HG02870 (cell line): ENCODE measurements around the gene SFRP2.

Source experiments
- ATAC-seq: cut with Tn5 transposase; IDR thresholded peaks from one replicate; pipeline ENCODE4 v1.9.1; 2021; ENCODE audit warnings: mild to moderate bottlenecking, moderate library complexity; ENCODE audit not compliant: unreplicated experiment

SFRP2 gene

DNA sequence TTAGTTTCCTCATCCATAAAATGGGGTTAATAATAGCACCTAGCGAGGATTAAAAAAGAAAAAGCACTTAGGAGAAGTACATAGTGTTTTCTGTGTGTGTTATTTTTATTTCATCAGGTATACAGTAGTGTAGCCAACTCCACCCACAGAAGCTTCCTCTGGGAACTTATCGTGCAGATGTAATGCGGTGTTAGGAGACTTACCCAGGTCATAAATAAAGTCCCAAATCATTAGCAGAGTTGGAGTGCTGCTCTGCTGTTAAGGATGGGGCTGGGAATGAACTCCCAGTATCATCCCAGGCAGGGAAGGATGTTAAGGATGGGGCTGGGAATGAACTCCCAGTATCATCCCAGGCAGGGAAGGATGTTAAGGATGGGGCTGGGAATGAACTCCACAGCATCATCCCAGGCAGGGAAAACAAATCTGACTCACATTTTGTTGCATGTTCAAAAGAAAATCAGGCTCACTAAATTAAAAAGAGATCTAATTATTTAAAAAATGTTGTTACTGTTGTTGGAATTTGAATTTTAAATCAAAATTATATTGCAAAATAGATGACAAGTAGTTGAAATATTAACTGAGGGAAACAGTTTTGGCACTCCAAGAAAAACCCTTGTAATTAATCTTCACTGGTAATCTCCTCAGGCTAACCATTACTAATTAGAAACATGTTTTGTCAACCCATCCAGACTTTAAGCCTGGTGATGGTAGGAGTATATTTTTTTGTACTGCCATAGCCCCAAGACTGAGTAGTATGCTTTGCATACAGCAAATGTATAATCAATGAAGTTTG is 10.2 kb upstream of the SFRP2 start:
- ATAC-seq: no peak

DNA sequence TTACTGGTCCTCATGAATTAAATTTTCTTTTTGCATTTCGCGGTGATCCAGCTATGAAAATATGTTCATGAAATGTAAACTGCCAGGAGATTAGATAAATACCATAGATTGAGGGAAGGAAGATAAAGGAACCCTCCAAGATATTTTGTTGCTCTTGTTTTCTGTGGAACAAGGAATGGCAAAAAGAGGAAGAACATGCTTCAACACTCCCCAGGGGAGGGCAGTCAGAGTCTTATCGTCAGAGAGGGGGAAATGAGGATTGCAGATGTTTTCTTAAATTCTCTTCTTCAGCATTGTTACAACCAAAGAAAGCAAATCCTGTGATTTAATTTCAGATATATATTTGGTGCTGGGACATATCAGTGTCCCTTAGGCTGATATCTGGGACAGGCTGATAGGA is 9.5 kb upstream of the SFRP2 start:
- ATAC-seq: no peak

DNA sequence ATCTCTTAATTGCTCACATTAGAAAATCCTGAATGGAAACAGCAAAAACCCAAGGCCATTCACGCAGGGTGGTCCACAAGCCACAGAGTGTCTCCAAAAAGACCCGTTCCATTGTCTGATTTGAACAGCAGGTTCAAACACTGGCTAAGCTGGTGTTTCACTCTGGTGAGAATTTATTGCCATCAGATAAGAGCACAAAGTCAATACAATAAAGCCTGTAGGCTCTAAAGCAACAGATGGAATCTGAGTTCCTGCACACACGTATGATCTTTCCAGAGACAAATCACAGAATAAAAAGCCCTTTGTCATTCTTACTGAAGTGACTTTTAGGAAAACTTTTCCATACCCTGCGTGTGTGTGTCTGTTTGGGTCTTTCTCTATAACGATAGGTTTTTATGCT is 5.1 kb upstream of the SFRP2 start:
- no peak for ATAC-seq

DNA sequence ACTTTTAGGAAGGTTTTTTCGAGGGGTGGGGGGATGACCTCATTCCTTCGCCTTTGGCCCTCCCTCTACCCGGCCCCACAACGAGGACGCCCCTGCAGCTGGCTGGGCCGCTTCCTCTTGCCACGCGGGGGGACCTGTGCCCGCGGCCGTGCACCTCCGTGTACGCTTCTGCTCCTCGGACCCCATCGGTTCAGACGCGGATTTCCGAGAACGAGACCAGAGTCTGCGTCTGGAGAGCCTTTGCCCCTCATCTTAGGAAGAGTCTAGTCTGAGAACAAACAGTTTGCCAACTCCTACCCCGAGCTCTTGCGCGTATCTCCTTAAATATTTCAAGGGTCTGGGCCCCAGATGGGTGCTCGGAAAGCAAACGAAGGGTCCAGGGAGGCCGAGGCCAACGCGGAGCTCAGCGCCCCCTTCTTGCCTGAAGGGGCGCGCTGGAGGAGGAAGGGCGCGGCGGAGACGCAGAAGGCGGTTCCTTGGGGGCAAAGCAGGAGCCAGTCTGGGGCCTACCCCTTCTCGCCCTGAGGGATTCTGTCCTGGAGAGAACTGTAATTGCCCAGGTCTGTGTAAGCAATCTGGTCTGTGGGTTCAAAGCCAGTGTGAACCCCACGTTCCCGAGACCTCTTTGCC is 3.9 kb upstream of the SFRP2 start:
- no peak for ATAC-seq

DNA sequence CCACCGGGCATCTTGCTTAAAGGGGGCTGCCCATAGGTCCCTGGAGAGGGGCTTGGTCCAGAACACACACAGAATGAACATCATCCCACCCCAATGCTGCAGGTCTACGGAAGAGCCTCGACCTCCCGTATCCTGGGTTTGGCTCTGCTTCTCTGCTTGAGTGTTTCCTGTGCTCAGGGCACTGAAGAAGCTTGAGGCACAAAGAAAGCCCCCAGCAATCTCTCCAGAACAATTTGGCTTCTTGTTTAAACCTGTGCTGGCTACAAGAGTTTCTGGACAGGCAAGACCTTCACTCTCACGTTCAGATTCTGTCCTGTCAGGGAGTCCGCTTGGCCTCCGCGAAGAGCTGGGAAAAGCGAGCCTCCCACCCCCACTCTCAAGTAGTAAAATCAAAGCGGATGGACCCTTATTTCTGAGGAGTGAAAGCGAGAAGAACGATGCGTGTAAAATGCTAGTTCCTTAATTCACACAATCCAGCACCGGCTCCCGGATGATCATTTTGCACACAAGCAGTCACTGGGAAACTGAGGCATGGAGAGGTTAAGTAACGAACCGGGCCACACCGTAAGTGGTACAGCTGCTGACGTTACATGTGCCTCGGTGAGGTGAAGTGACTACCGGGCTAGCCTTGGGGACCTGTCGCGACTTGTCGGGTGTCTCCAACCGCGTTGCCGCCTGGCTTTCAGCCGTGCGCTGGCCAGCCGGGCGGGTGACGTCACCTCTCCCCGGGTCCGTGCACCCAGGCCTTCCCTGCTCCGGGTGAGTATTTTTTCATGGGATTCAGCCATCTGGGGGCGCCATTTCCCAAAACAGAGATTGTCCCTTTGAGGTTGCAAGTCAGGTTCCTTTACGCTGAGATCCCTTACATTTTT is 3.1 kb upstream of the SFRP2 start:
- no peak for ATAC-seq

DNA sequence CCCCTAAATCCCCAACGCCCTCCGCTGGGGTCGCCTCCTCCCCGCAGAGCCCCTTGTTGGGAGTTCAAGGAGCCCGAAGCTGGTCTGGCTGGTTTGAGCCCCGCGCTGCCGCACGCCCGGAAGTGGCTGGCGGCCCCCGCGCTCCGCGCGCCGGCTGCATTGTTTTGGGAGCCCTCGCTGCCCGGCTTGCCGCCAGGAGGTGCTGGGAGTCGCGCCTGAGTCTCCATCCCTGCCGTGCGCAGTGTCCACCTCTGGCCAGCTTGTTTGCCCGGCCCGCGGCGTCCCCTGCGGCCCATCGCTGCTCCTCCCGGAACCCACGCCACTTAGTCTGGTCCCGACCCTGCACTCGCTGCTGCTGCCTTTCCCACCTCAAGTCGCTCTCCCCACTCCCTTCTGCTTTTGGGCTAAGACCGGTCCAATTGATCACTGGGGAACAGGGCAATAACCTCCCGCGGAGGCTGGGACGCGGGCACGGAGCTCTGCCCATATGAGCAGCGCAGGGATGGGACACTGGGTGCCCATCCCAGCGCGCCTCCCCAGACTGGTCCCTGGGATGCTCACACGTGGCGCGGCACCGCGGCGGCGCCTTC is 2.2 kb upstream of the SFRP2 start:
- ATAC-seq: no peak

DNA sequence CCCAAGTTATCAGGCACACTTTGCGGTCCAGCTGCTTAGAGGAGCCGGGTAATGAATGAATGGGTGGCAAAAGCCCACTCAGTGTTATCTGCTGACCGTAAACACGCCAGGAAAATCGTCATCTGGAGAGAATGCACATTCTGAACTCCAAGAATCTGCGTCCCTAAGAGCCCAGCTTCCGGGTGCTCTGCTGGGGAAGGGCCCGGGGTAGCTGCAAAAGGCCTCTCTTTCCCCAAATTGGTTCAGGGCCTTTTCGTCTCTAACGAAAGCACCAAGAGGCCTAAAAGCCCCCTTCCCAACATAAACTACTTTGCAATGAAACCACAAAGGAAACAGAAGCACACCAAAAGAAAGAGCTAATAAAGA is 1.6 kb upstream of the SFRP2 start:
- ATAC-seq: no peak

DNA sequence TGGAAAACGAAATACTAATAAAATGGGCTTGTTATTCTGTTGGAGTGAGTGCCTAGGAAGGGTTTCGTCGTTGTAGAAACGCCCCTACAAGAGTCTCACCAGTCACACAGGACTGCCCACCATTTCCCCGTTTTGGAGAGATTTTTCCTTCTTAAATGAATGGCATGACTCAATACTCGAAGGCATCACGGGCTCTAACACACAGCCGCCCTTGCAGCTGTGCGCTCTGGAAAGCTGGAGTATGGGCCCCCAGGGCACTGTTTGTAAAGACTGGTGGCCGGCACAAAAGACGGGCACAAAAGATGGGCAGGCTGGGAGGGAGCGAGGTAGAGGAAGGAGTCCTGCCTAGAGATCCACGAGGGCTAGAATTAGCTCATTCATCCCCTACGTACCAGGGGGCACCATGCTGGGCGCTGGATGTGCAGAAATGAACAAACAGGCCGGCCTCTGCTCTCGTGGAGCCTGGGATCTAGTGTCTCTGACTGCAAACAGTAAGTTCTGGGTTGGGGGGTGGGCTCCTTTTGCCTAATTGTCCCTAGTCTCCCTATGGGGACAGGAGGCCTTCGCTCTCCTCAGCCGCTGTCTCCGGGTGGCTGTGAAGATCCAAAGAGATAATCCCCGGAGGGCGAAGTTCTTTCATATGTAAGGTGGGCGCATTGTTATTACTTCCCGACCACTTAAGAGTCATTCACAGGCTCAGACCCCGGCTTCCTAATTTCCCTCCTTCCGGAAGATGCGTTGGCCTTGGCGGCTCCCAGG is 1.0 kb upstream of the SFRP2 start:
- ATAC-seq: no peak

DNA sequence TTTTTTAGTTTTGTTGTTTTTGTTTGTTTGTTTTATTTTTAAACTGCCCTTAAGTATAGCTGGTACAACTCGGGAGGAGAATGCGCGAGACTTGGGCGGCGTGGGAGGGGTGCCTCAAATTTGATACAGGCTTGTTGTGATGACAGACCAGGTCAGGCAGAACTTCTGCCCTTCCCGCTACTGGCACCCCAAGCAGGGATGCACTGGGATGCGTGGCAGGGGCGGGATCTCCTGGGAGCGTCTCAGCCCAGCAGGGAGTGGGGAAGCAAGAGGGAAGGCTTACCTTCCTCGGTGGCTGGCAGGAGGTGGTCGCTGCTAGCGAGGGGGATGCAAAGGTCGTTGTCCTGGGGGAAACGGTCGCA is 851 bp downstream of the SFRP2 start:
- ATAC-seq: no peak

DNA sequence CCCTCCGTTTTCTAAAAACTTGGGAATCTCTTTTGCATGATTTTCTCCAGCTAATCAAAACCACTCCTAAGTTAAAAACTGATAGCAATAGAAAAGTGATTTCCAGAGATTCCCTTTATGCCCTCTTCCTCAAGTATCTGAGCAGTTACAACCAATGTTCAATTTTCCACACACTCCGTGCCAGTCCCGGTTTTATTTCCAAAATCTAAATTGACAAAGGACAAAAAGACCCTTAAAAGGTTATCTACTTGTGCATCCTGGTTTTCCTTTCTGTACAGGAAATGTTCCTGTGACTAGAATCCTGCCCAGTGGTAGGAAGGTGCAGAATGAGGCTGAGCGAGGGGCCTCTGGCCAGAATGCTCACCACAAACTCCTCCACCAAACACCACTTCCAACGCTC is 1.3 kb downstream of the SFRP2 start:
- ATAC-seq: no peak

DNA sequence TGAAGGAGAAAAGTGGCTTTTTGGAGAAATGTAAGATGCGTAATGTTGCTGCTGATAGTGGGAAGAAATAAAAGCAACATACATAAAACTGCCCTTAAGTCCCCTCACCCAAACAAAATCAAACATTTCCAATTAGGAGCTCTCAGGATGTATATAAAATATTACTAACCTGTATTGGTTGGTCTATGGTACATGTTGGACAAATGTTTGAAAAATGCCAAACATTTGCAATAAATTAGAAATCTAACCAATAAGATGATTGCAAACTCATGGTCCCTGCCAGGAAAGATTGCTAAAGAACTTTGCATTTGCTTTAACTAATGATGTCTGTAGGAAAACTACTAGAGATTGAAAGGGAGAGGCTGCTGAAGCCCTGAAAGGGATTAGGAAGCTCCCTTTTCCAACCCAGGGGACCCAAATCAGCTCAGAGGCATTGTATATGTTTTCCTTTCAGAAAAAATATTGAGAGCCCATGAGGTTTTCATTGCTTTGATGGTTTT is 1.8 kb downstream of the SFRP2 start:
- no peak for ATAC-seq

DNA sequence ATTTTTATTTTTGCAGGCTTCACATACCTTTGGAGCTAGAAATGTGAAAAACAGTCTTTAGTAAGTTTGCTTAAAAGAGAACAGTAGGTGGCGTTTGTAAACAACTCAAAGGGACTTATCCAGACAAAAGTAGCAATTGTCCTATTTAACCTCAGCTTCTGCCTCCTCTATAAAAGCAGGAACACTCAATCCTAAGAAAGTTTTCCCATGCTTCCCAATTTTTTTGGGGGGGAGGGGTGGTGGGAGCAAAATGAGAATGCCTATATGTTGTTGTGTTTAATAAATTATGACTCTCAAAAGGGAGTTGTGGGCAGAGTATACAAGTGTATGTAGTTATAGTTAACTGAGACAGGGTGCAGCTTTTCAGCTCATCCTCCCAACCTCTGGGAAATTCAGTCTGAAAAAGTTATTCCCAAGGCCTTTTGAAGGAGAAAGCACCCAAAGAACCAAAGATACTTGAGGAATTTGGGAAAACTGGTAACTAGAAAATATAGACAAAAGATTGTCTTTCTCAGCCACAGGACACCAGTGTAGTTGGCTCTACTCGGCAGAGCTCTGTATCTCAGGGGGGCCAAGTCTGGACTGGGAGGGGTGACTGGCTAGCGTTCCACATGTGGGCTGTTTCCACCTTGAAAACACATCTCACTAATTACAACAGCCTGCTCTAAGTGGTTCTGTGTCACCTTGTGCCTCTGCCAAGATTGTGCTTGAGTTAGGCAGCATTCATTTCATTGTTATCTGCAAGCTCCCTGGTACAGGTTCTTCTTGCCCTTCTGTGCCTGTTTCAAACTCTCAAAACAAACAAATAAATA is 2.8 kb downstream of the SFRP2 start:
- ATAC-seq: no peak

DNA sequence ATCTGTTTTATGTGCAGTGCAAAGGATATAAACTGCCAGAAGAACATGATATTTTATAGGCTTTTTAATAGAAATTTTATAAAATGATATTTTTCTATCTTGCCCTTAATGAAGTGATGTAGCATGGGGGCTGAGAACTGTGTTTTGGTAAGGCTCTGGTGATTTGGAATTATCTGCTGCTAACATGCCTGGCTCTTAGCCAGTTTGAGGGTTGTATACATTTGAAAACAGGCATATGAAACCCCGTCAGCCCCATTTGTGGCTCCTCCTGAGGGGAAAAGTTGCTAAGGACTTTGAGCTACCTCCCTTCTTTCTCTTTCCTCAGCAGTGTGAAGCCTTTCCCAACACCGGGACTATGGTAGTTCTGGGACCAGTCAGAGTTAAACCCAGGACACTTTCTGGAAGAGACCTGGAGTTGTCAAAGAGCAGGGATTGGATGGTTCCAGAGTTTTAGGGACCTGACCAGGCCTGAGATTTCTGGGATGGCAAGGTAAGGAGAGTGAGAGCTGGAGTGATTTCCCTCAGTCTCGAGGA is 4.7 kb downstream of the SFRP2 start:
- ATAC-seq: no peak

DNA sequence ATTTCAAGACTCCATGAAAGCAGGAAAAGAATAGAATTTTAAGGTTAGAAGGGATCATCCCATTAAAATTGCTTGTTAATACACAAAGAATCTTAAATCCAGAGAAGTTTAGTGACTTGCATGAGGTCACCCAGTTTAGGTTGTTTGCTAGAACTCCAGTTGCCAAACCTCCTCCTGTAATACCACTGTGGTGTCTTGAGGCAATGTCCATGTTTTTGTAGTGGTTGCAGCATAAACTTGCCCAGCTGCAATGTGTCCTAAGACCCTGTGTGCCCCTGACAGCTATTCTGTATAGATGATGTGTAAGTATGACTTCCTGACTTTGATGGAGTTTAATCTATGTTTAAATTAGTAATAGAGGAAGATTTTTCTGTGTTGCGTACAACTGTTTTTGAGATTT is 6.3 kb downstream of the SFRP2 start:
- no peak for ATAC-seq

DNA sequence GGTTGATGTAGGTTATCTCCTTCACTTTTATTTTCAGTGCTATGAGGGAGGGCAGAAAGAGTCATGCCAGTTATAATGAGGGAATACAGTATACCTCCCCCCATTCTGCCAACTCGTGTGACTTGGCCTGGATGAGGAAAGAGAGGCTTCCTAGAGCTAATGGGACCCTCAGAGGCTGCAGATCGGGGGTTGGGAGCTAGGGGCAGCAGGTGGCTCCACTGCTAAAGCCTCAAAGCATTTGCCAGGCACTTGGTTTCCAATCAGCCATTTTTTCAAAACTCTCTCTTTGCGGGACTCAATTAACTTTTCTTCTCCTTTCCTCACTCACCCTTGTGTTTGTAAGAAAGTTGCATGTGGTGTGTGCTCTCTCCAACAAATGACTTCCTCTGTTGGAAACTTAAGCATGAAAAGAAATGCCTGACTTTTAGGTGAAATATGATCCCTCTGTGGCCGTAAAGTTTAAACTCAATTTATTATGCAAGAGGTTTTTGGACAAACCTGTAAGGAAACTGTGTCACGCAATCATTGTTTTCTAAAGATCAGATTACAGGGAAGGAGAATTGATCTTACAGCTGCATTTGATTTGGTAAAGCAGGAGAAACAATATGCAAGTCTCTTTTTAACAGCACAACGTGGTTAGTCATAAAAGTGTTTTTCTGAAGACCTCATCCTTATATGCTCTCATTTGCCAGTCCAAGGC is 7.0 kb downstream of the SFRP2 start:
- ATAC-seq: no peak

DNA sequence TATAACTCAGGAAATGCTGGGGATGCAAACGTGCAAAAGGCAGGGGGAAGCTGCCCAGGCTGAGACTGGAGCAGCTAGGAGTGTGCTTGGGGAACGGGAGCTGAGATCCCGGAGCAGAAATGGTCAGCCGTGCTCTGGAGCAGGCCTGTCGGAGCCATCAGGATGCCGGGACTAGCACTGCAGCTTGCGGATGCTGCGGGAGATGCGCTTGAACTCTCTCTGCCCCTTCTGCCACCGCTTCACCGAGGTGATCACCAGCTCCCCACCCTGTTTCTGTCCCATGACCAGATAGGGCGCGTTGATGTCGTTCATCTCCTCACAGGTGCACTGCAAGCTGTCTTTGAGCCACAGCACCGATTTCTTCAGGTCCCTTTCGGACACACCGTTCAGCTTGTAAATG is 7.6 kb downstream of the SFRP2 start:
- no peak for ATAC-seq

DNA sequence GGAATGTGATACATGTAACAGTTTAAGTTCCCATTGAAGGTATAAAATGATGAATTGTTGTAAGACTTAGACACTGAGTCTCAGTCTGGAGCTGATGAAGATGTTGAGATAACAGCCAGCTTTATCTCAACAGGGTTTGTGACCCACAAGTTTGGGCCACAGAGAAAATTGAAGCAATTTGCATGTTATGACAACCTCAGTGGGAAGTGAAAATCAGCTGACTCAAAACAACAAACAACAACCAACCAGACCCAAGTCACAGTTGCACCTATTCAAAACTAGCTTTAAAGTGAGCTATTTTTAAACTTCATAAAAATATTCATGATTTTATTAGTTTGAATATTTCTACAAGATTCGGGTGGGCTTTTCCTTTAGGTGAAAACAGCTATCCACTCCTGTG is 8.0 kb downstream of the SFRP2 start:
- ATAC-seq: peak; percentile 81

DNA sequence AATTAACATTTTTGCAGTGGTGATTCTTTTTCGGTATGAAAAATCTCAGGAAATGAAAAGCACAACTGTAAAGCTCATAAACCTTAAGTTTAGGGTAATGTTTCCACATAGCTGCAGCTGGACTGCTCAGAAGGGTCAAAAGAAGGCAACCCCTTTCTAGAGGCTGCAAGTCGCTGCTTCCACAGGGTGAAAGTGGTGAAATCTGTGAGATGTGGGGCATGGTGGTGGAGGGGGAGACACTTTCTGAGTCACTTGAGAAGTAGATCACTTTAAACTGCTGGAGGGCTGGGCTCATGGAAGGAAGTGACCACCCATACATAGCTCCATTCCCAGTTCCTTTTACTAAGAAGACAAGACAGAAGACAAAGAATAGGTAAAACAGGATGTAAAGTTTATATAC is 8.7 kb downstream of the SFRP2 start:
- no peak for ATAC-seq

DNA sequence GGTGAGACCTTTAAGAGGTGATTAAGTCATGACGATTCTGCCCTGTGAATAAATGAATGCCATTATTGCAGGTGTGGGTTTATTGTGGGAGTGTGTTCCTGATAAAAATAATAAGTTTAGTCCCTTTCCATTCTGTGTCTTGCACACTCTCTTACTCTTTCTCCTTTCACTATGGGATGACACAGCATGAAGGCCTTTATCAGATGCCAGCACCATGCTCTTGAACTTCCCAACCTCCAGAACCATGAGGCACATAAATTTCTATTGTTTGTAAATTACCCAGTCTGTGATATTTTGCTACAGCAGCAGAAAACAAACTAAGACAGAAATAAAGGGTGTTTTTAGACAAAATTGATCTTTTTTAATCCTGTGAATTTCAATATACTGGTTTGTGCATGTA is 10.5 kb downstream of the SFRP2 start:
- no peak for ATAC-seq
